Left ventricle myocardium inferior (tissue), 1 donor: Measurements from ENCODE around the gene FARP1. TPM values are rescaled to one million over a fixed set of nuclear protein-coding genes. Genes with fewer than 3 reads are reported as not detected.
A peak's percentile ranks its signal among the peaks of the same experiment; 100 is the strongest.

Experiments used
- DNase-seq: peaks from one replicate; pipeline ENCODE4 v3.0.0-alpha.2; 2020
- H3K27ac ChIP-seq: fragments of 200-600 bp; replicated peaks from 2 replicates; pipeline ENCODE4 v1.8.0; 2021
- H3K27me3 ChIP-seq: fragments of 200-600 bp; 2 replicates; pipeline ENCODE4 v1.8.0; 2021; ENCODE audit warnings: low read depth
- H3K36me3 ChIP-seq: fragments of 200-600 bp; 2 replicates; pipeline ENCODE4 v1.8.0; 2021
- H3K4me1 ChIP-seq: fragments of 200-600 bp; 2 replicates; pipeline ENCODE4 v1.8.0; 2021
- H3K4me3 ChIP-seq: fragments of 200-600 bp; 2 replicates; pipeline ENCODE4 v1.8.0; 2021; ENCODE audit warnings: mild to moderate bottlenecking, moderate library complexity
- H3K9me3 ChIP-seq: fragments of 200-600 bp; replicated peaks from 2 replicates; pipeline ENCODE4 v1.8.0; 2021
- CTCF ChIP-seq: fragments of 200-600 bp; IDR thresholded peaks from 2 replicates; pipeline ENCODE4 v1.8.0; 2021; ENCODE audit warnings: antibody characterized with exemption, mild to moderate bottlenecking, borderline replicate concordance
- intact Hi-C: fragments of 100-400 bp; cut with micrococcal nuclease; formaldehyde crosslinking; loops from one replicate; pipeline ENCODE4 v1.11.0; 2022
- total RNA-seq: library from RNA; stranded (reverse); fragmentation: NEBNext Ultra II Directional; extraction: Animal tissue kit (Norgen Biotek cat#: 25700); gene quantifications from one replicate; pipeline ENCODE4 v1.2.1, GENCODE V29; 2021
- donor health status: DM: no; HTN: yes; CAD: no; lungs with severe emphysema.

Gene FARP1
- total RNA-seq, 1 donor from 2014 or later = 17.6 TPM

GRCh38 chr13:98169331-98169730 lies 26.4 kb downstream of the FARP1 start:
- H3K4me3 ChIP-seq = no peak overlapping the region
- no peak for TF ChIP-seq CTCF
- H3K36me3 ChIP-seq = no peaks in the 10 kb centered on the region
- H3K27me3 ChIP-seq = no peaks in the 10 kb centered on the region
- no peaks in the 10 kb centered on the region for H3K9me3 ChIP-seq
- peaks cover 32% of the 10 kb centered on the region for H3K4me1 ChIP-seq
- no peak overlapping the region for H3K27ac ChIP-seq
- no peak for DNase-seq
- intact Hi-C loops = no loop called here

GRCh38 chr13:98171900-98172589 lies 29.2 kb downstream of the FARP1 start:
- H3K4me1 ChIP-seq = peaks cover 37% of the 10 kb centered on the region
- no peaks in the 10 kb centered on the region for H3K9me3 ChIP-seq
- peak; percentile 40 for DNase-seq
- intact Hi-C loops = no loop called here
- H3K4me3 ChIP-seq = peak overlapping the region; percentile 46
- H3K36me3 ChIP-seq = peaks cover 6% of the 10 kb centered on the region
- TF ChIP-seq CTCF = no peak
- H3K27me3 ChIP-seq = no peaks in the 10 kb centered on the region
- H3K27ac ChIP-seq = peak overlapping the region; percentile 54

GRCh38 chr13:98172590-98173422 lies 29.9 kb downstream of the FARP1 start:
- Histone ChIP-seq H3K27ac (peak overlapping the region; percentile 54), H3K27me3 (no peaks in the 10 kb centered on the region), H3K36me3 (peaks cover 8% of the 10 kb centered on the region), H3K9me3 (no peaks in the 10 kb centered on the region), H3K4me3 (peak overlapping the region; percentile 46), H3K4me1 (peaks cover 37% of the 10 kb centered on the region)
- intact Hi-C loops = no loop called here
- no peak for TF ChIP-seq CTCF
- no peak for DNase-seq

- no peak for TF ChIP-seq CTCF
- no peak for DNase-seq
- Histone ChIP-seq H3K4me3 (no peak overlapping the region), H3K9me3 (no peaks in the 10 kb centered on the region), H3K36me3 (peaks cover 8% of the 10 kb centered on the region), H3K4me1 (peaks cover 37% of the 10 kb centered on the region), H3K27ac (peak overlapping the region; percentile 54), H3K27me3 (no peaks in the 10 kb centered on the region)
- intact Hi-C loops = no loop called here
These were observed 30.7 kb downstream of the FARP1 start for GRCh38 chr13:98173431-98174152.

- peak overlapping the region; percentile 54 for H3K27ac ChIP-seq
- no peak for TF ChIP-seq CTCF
- H3K9me3 ChIP-seq = no peaks in the 10 kb centered on the region
- no peak overlapping the region for H3K4me3 ChIP-seq
- H3K36me3 ChIP-seq = peaks cover 8% of the 10 kb centered on the region
- H3K4me1 ChIP-seq = peaks cover 37% of the 10 kb centered on the region
- intact Hi-C loops = no loop called here
- H3K27me3 ChIP-seq = no peaks in the 10 kb centered on the region
- no peak for DNase-seq
These were observed 31.4 kb downstream of the FARP1 start for GRCh38 chr13:98174307-98174706.
